ENCODE measurements around the gene ENC1. TPM values are rescaled to one million over a fixed set of nuclear protein-coding genes. Genes with fewer than 3 reads are reported as not detected.
"Not testable (repeated sequence)": the region's sequence is repeated elsewhere in the genome, so short reads cannot be mapped to it uniquely, and the experiment has no call there.

Gene ENC1, protein sequence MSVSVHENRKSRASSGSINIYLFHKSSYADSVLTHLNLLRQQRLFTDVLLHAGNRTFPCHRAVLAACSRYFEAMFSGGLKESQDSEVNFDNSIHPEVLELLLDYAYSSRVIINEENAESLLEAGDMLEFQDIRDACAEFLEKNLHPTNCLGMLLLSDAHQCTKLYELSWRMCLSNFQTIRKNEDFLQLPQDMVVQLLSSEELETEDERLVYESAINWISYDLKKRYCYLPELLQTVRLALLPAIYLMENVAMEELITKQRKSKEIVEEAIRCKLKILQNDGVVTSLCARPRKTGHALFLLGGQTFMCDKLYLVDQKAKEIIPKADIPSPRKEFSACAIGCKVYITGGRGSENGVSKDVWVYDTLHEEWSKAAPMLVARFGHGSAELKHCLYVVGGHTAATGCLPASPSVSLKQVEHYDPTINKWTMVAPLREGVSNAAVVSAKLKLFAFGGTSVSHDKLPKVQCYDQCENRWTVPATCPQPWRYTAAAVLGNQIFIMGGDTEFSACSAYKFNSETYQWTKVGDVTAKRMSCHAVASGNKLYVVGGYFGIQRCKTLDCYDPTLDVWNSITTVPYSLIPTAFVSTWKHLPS
- total RNA-seq: 75.4 TPM
- 11.2 TPM for polyA plus RNA-seq

DNA sequence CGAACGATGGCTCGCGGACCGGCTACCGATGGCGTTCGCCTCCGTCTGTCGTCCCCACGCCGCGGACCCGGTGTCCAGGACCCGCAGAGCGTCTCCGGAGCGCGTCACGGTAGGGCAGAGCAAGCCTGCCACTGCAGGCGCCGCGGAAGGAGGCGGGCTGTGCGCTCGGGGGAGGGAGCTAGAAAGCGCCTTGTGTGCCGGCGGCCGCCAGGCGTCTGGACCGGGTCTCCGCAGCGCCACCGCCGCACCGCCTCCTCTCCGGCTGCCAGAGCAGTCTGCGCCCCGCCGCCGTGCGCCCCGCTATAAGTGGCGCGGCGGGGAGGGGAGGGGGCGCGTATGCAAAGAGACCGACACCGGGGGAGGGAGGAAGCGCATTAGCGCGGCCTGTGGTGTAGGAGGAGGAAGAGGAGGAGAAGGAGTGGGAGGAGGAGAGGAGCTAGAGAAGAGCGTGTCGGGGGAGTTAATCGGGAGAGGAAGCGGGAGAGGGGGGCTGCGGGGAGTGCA lies at the start of gene ENC1:
Gene ENC1 (minus strand): TSS at position 279 of the 504 bp plus-strand sequence. CDS start 4,243 bp downstream, outside the sequence.
- H3K36me3 ChIP-seq (ENCODE audit: insufficient read depth): no peaks in the 10 kb centered on the region
- H3K27ac ChIP-seq (ENCODE audit: low read depth): peak within 1 kb of the TSS; percentile 70
- DNase-seq (ENCODE audit: extremely low spot score): peak; percentile 90
- no peaks in the 10 kb centered on the region for H3K4me1 ChIP-seq (ENCODE audit: insufficient read depth)
- under 1% methylated on average over 59 of the region's 59 CpGs for WGBS
- H3K4me3 ChIP-seq (ENCODE audit: low read depth, low read length): peak within 1 kb of the TSS; percentile 68

DNA sequence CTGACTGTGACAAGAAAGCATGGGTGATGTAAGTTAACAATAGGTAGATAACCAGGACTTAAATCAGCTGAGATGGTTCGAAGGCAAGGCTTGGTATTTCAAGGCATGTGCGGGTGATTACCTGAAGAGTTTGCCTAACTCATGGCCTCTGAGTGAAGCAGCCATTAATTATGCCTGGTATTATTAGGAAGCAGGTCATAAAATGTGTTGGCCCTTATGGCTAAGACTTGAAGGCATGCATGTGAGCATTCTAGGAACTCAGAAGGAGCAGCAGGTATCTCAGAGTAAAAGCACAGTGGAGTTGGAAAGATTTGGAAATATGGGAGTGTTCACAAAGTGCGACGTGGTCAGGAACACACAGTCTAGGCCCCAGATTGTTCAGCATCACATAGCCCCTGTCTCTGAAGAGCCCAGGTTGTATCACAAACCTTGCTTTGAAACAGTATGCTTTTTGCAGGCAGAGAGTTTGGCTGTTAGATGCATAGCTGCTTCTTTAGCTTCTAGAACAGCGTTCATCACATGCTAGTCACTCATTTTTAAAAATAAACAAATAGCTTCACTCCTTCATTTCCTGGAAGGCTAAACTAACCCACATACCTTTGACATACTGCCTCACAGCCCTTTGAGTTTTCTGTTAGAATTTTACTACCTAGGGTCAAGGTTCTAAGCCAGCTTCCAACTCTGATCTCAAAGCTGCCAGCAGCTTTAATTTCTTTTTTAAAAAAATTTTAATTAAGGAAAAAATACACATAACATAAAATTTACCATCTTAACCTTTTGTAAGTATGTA lies 46.6 kb upstream of the ENC1 start:
- Histone ChIP-seq H3K4me1 (ENCODE audit: insufficient read depth) (no peaks in the 10 kb centered on the region), H3K36me3 (ENCODE audit: insufficient read depth) (peaks cover 3% of the 10 kb centered on the region), H3K27ac (ENCODE audit: low read depth) (no peak overlapping the region), H3K4me3 (ENCODE audit: low read depth, low read length) (no peak overlapping the region)
- WGBS: 84% methylated on average over 5 of the region's 5 CpGs
- no peak for DNase-seq (ENCODE audit: extremely low spot score)

DNA sequence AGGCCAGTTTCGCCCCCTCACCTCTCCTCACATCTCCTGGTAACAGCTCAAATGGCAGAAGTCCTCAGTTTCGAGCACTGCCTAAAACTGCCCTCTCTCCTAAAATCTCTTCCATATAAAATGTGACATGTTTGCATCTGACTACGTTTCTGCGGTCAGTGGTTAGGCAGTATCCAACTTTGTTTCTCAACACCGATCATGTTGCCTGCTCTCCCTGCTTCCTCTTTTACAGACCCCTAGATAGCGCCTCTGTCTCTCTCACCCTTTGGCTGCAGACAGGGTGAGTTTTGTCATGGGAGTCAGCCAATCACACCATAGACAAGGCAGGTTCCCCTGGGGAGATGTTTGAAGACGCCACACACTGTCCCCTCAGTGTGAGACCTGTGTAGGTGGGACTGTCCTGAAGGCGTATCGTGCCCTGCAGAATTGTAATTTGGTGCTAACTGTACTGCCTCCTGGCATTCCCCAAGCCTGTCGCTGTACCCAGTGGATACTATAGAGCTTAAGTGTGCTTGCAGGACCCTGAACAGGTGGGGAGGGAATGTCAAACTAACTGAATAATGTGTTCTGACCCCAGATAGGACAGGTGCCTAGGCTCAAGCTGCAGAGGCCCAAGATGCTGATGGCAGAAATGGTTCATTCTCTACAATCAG lies 45.6 kb upstream of the ENC1 start:
- Histone ChIP-seq H3K27ac (ENCODE audit: low read depth) (peak overlapping the region; percentile 14), H3K4me1 (ENCODE audit: insufficient read depth) (no peaks in the 10 kb centered on the region), H3K4me3 (ENCODE audit: low read depth, low read length) (peak overlapping the region; percentile 83), H3K36me3 (ENCODE audit: insufficient read depth) (peaks cover 3% of the 10 kb centered on the region)
- DNase-seq (ENCODE audit: extremely low spot score): no peak
- 51% methylated on average over 10 of the region's 10 CpGs for WGBS

DNA sequence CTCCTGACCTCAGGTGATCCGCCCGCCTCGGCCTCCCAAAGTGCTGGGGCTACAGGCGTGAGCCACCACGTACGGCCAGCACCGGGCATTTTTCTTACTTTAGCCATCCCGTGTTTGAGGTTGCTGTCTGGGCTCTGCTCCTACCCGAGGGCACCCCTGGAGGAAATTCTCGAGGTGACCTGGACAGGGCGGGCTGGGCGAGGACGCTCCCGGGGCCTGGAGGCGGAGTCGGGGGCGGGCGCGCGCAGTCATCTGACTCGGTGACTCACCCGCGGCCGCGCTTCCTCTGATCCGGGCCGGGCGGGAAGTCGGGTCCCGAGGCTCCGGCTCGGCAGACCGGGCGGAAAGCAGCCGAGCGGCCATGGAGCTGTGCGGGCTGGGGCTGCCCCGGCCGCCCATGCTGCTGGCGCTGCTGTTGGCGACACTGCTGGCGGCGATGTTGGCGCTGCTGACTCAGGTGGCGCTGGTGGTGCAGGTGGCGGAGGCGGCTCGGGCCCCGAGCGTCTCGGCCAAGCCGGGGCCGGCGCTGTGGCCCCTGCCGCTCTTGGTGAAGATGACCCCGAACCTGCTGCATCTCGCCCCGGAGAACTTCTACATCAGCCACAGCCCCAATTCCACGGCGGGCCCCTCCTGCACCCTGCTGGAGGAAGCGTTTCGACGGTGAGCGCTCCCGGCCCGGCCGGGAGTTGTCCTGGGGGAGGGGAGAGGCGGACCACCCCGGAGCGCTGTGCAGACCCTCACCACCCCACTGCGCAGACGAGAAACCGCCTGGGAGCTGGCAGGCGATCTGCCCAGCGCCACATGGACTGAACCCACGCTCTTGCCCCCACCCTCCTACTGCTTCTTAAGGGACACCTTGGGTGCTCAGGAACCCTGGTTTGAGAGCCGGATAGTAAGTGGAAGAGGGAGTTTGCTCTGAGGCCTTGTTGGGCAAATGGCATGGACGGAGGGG lies 44.6 kb upstream of the ENC1 start, which contains the start of gene HEXB:
Gene HEXB (plus strand): TSS at position 334 of the 952 bp plus-strand sequence. CDS start 28 bp downstream, at position 362.
- no peaks in the 10 kb centered on the region for H3K36me3 ChIP-seq (ENCODE audit: insufficient read depth)
- no peaks in the 10 kb centered on the region for H3K4me1 ChIP-seq (ENCODE audit: insufficient read depth)
- 4% methylated on average over 78 of the region's 78 CpGs for WGBS
- peak; percentile 61 for DNase-seq (ENCODE audit: extremely low spot score)
- peak within 1 kb of the TSS; percentile 83 for H3K4me3 ChIP-seq (ENCODE audit: low read depth, low read length)
- H3K27ac ChIP-seq (ENCODE audit: low read depth): peak within 1 kb of the TSS; percentile 80

DNA sequence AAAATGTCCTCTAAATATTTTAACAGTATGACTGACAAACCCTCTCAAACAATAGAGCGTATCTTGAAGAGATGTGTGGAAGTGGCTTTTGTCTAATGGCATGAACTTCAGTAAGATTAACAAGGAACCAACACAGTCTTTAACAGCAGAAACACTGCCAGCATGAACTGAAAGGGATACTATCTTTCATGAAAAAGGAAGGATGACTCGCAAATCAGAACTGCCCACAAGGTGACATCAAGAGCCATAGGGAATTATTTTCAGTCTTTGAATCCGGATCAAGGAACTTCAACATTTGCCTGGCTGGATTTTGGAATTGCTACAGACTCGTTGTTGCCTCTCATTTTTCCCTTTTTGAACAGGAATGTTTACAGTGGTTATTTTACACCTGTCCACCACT lies 39.4 kb upstream of the ENC1 start:
- Histone ChIP-seq H3K4me3 (ENCODE audit: low read depth, low read length) (no peak overlapping the region), H3K36me3 (ENCODE audit: insufficient read depth) (peaks cover 1% of the 10 kb centered on the region), H3K4me1 (ENCODE audit: insufficient read depth) (no peaks in the 10 kb centered on the region), H3K27ac (ENCODE audit: low read depth) (no peak overlapping the region)
- WGBS: 63% methylated on average over 4 of the region's 4 CpGs
- no peak for DNase-seq (ENCODE audit: extremely low spot score)

DNA sequence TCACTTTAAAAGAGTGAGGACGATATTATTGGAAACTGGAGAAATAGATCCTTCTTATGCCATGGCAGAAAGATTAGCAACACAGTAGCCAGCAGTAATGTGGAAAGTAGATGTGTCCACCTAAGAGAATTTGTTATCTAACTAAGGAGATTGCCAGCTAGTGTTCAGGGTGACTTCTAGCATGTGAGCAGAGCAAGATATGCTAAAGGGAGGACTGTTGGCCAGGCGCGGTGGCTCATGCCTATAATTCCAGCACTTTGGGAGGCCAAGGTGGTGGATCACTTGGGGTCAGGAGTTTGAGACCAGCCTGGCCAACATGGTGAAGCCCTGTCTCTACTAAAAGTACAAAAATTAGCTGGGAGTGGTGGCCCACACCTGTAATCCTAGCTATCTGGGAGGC lies 38.8 kb upstream of the ENC1 start:
- not testable (repeated sequence) for H3K27ac ChIP-seq (ENCODE audit: low read depth); H3K4me3 ChIP-seq (ENCODE audit: low read depth, low read length); H3K36me3 ChIP-seq (ENCODE audit: insufficient read depth); DNase-seq (ENCODE audit: extremely low spot score); H3K4me1 ChIP-seq (ENCODE audit: insufficient read depth)
- WGBS: 90% methylated on average over 3 of the region's 3 CpGs

DNA sequence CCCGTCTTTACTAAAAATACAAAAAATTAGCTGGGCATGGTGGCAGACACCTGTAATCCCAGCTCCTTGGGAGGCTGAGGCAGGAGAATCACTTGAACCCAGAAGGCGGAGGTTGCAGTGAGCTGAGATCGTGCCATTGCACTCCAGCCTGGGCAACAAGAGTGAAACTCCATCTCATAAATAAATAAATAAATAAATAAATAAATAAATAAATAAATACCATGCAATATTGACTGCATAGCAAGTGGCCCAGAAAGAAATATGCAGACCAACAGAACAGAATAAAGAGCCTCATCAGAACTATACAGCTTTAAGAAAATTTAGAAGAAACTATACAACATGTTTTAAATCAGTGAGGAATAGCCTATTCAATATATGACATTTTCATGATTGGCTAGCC lies 37.6 kb upstream of the ENC1 start:
- DNase-seq (ENCODE audit: extremely low spot score); H3K4me1 ChIP-seq (ENCODE audit: insufficient read depth); H3K4me3 ChIP-seq (ENCODE audit: low read depth, low read length); H3K36me3 ChIP-seq (ENCODE audit: insufficient read depth); H3K27ac ChIP-seq (ENCODE audit: low read depth): not testable (repeated sequence)
- 82% methylated on average over 3 of the region's 3 CpGs for WGBS

DNA sequence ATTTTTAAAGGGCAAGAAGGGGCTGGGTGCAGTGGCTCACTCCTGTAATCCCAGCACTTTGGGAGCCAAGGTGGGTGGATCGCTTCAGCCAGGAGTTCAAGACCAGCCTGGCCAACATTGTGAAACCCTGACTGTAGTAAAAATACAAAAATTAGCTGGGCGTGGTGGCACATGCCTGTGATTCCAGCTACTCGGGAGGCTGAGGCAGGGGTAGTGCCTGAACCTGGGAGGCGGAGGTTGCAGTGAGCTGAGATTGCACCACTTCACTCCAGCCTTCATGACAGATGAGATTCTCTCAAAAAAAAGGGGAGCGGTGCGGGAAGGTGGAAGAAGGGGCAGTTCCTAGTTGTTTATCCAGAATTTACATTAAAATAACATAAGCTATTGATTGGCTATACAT lies 35.9 kb upstream of the ENC1 start:
- not testable (repeated sequence) for H3K4me3 ChIP-seq (ENCODE audit: low read depth, low read length); DNase-seq (ENCODE audit: extremely low spot score); H3K4me1 ChIP-seq (ENCODE audit: insufficient read depth); H3K36me3 ChIP-seq (ENCODE audit: insufficient read depth); H3K27ac ChIP-seq (ENCODE audit: low read depth)
- WGBS: 94% methylated on average over 6 of the region's 6 CpGs

DNA sequence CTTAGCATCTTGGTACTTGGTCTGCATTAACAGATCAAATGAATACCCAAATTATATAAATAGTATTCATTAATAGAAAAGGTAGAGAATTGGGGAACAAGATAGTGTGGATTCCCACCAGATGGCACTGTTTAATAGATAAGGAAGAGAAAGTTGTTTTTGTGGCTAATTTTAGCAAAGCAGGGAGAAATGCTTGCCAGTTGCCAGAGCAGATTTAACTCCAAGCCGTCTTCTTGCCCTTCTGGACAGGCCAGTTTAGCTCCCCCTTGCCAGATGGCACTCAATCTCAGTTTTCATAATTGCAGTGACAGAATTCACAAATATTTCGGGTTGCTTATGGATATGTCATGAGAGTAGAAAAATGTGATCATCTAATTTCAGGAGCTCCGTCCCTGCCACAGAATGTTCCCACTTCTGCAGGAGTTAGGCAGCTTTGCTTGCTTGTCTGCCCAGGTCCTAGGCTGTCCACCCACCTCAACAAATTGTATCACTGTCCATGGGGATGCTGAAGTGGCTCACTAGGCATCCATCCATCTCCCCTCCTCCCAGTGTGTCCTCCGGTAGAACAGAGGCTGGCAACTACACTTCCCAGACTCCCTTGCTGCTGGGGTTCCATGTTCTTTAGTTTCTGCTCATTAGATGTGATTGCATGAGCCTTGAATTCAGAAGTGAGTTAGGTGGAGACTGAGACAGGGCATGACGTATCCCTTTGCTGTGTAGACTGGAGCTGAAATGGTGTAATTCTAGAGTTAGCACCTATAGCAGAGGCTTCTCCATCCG lies 32.7 kb upstream of the ENC1 start:
- Histone ChIP-seq H3K4me1 (ENCODE audit: insufficient read depth) (no peaks in the 10 kb centered on the region), H3K36me3 (ENCODE audit: insufficient read depth) (no peaks in the 10 kb centered on the region), H3K4me3 (ENCODE audit: low read depth, low read length) (no peak overlapping the region), H3K27ac (ENCODE audit: low read depth) (no peak overlapping the region)
- no peak for DNase-seq (ENCODE audit: extremely low spot score)
- WGBS: 40% methylated on average over 6 of the region's 6 CpGs

DNA sequence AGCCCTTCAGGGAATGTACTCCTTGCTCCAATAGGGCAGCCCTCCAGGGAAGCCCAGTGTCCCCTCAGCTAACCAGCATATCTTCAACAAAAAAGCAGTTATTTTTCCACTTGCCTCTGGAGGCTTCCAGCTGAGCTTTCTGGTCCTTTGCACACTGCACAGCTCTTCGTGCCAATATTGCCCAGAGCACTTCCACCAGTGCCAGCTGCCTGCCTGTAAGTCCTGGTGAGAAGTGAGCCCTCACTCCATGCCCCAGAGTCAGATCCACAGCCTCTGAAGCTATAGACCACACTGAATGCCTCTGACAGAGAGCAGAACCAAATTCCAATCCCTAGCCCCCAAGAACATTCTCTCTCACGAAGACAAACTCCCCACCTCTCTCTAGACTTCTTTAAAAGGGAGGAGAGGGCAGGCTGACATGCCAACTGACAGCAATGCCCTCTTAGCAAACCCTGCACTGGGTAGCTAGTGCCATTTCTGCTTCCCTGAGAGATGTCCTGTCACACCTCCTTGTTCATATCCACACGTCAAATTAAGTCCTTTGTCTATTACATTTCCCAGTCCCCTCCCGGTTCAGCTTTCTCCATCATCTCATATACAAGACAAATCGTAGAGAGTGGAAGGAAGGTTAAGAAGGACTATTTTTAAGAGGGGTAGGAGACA lies 31.8 kb upstream of the ENC1 start:
- Histone ChIP-seq H3K27ac (ENCODE audit: low read depth) (no peak overlapping the region), H3K4me3 (ENCODE audit: low read depth, low read length) (no peak overlapping the region), H3K4me1 (ENCODE audit: insufficient read depth) (no peaks in the 10 kb centered on the region), H3K36me3 (ENCODE audit: insufficient read depth) (no peaks in the 10 kb centered on the region)
- no peak for DNase-seq (ENCODE audit: extremely low spot score)
- 46% methylated on average over 5 of the region's 5 CpGs for WGBS

DNA sequence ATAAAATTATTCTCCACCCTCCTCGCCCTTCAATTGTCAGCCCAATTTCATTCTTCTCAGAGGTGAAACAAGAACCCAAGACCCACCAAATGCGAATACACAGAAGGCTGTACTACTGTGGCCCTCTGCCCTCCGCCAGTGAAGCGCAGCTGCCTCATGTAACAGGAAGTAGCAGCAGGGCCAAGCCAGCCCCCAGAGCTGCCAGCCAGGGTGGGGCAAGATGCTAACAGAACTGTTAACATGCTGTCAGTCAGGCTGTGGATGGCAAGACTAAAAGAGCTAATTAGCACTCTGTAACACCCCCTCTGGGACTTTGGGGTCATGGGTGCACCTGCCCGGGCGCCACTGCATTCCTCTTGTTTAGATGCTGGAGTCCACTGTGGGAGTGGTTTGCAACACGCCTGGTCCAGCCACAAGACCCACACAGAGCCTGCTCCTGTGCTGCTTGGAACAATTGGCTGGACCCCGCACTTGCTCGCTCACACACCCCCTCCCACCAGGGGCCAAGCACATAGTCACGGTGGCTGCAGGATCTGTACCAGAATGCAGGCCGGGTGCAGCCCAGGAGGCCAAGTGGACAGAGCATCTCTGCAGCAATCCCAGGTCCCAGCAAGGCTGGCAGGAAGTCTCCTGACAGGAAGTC lies 30.0 kb upstream of the ENC1 start:
- WGBS: 90% methylated on average over 11 of the region's 11 CpGs
- H3K4me1 ChIP-seq (ENCODE audit: insufficient read depth): no peaks in the 10 kb centered on the region
- DNase-seq (ENCODE audit: extremely low spot score): no peak
- H3K4me3 ChIP-seq (ENCODE audit: low read depth, low read length): no peak overlapping the region
- no peaks in the 10 kb centered on the region for H3K36me3 ChIP-seq (ENCODE audit: insufficient read depth)
- no peak overlapping the region for H3K27ac ChIP-seq (ENCODE audit: low read depth)

Data from urinary bladder (tissue), 4 donors.